HepG2 (cell line): Measurements from ENCODE around the gene FAM228B. TPM values are rescaled to one million over a fixed set of nuclear protein-coding genes. Genes with fewer than 3 reads are reported as not detected.

Source experiments
- XRCC5 ChIP-seq: fragments of 200-400 bp; formaldehyde crosslinking; optimal IDR thresholded peaks from 2 replicates; pipeline ENCODE3; 2017; ENCODE audit warnings: mild to moderate bottlenecking, low read length
- ZBTB8A ChIP-seq: sonication (generic); formaldehyde crosslinking; IDR thresholded peaks from 2 replicates; pipeline ENCODE4 v1.4.0; 2020; ENCODE audit warnings: mild to moderate bottlenecking, low read depth, missing genetic modification reagents, borderline replicate concordance
- ZNF274 ChIP-seq: sonication (generic); formaldehyde crosslinking; IDR thresholded peaks from 2 replicates; pipeline ENCODE4 v1.5.1; 2020; ENCODE audit warnings: mild to moderate bottlenecking, missing genetic modification reagents
- ZNF615 ChIP-seq: sonication (generic); formaldehyde crosslinking; IDR thresholded peaks from 2 replicates; pipeline ENCODE4 v1.5.0; 2020; ENCODE audit warnings: mild to moderate bottlenecking, missing genetic modification reagents, borderline replicate concordance
- ZNF629 ChIP-seq: sonication (generic); formaldehyde crosslinking; conservative IDR thresholded peaks from 2 replicates; pipeline ENCODE4 v1.5.0; 2020; ENCODE audit warnings: missing genetic modification reagents
- ZNF772 ChIP-seq: sonication (generic); formaldehyde crosslinking; IDR thresholded peaks from 2 replicates; pipeline ENCODE4 v1.5.0; 2020; ENCODE audit warnings: mild to moderate bottlenecking, missing genetic modification reagents
- polyA plus RNA-seq, 8 experiments: library from polyadenylated mRNA; depleted of rRNA in 3 of 8; stranded (reverse) in 7 of 8; unstranded in 1 of 8; fragments of >200 nt; fragmentation: Illumina TruSeq in 4 of 8; extraction: Trizol in 4 of 8; gene quantifications; 2 replicates each; pipeline versions ENCODE4 v1.2.1 to v1.2.3, GENCODE V29; 2011 to 2016; ENCODE audit warnings: low read depth in 4 of 8, missing spikeins in 1 of 8, mixed read lengths in 1 of 8; ENCODE audit not compliant: insufficient read depth in 1 of 8
- total RNA-seq, 5 experiments: library from RNA; depleted of rRNA; stranded (reverse); fragments of >200 nt; fragmentation: Illumina TruSeq; extraction: Trizol; gene quantifications; 2 replicates each; pipeline ENCODE4 v1.2.3, GENCODE V29; 2016; ENCODE audit warnings: low read depth in 1 of 5
- TF ChIP-seq, protein P1 (sequence below): sonication (generic); formaldehyde crosslinking; IDR thresholded peaks from one replicate; pipeline ENCODE4 v1.5.1; 2020; ENCODE audit warnings: mild to moderate bottlenecking, missing genetic modification reagents; ENCODE audit errors: not compliant biosample characterization
- TF ChIP-seq, protein P2 (sequence below): sonication (generic); formaldehyde crosslinking; IDR thresholded peaks from 2 replicates; pipeline ENCODE4 v1.4.0; 2020; ENCODE audit warnings: missing genetic modification reagents
- TF ChIP-seq, protein P3 (sequence below): sonication (generic); formaldehyde crosslinking; IDR thresholded peaks from 2 replicates; pipeline ENCODE4 v1.8.0; 2022; ENCODE audit warnings: mild to moderate bottlenecking, missing genetic modification reagents, borderline replicate concordance
- TF ChIP-seq, protein P4 (sequence below): sonication (generic); formaldehyde crosslinking; IDR thresholded peaks from 2 replicates; pipeline ENCODE4 v1.8.1; 2022; ENCODE audit warnings: low read depth, mild to moderate bottlenecking, missing genetic modification reagents

Gene FAM228B
- total and polyA plus RNA-seq, 2 of the 13 experiments (the other 11 are each of a cell fraction or from before 2014, with no cell fraction given) = 0.79 to 1.1 TPM

GRCh38 chr2:24075915-24076848 is 47.1 kb upstream of the FAM228B start, which contains the start of gene SF3B6 (continued):
- TF ChIP-seq, protein P1, sequence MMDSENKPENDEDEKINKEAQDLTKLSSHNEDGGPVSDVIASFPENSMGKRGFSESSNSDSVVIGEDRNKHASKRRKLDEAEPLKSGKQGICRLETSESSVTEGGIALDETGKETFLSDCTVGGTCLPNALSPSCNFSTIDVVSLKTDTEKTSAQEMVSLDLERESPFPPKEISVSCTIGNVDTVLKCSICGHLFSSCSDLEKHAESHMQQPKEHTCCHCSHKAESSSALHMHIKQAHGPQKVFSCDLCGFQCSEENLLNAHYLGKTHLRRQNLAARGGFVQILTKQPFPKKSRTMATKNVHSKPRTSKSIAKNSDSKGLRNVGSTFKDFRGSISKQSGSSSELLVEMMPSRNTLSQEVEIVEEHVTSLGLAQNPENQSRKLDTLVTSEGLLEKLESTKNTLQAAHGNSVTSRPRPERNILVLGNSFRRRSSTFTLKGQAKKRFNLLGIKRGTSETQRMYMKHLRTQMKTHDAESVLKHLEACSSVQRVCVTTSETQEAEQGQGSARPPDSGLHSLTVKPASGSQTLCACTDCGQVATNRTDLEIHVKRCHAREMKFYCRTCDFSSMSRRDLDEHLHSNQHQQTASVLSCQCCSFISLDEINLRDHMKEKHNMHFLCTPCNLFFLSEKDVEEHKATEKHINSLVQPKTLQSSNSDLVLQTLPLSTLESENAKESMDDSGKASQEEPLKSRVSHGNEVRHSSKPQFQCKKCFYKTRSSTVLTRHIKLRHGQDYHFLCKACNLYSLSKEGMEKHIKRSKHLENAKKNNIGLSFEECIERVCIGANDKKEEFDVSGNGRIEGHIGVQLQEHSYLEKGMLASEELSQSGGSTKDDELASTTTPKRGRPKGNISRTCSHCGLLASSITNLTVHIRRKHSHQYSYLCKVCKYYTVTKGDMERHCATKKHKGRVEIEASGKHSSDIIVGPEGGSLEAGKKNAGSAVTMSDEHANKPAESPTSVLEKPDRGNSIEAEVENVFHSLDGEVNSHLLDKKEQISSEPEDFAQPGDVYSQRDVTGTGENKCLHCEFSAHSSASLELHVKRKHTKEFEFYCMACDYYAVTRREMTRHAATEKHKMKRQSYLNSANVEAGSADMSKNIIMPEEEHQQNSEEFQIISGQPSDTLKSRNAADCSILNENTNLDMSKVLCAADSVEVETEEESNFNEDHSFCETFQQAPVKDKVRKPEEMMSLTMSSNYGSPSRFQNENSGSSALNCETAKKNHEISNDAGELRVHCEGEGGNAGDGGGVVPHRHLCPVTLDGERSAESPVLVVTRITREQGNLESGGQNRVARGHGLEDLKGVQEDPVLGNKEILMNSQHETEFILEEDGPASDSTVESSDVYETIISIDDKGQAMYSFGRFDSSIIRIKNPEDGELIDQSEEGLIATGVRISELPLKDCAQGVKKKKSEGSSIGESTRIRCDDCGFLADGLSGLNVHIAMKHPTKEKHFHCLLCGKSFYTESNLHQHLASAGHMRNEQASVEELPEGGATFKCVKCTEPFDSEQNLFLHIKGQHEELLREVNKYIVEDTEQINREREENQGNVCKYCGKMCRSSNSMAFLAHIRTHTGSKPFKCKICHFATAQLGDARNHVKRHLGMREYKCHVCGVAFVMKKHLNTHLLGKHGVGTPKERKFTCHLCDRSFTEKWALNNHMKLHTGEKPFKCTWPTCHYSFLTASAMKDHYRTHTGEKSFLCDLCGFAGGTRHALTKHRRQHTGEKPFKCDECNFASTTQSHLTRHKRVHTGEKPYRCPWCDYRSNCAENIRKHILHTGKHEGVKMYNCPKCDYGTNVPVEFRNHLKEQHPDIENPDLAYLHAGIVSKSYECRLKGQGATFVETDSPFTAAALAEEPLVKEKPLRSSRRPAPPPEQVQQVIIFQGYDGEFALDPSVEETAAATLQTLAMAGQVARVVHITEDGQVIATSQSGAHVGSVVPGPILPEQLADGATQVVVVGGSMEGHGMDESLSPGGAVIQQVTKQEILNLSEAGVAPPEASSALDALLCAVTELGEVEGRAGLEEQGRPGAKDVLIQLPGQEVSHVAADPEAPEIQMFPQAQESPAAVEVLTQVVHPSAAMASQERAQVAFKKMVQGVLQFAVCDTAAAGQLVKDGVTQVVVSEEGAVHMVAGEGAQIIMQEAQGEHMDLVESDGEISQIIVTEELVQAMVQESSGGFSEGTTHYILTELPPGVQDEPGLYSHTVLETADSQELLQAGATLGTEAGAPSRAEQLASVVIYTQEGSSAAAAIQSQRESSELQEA (CRISPR knock-in tag) = peak; percentile 68
- TF ChIP-seq XRCC5 (peak; percentile 99), ZNF615 (CRISPR knock-in tag) (peak; percentile 96), ZNF772 (CRISPR knock-in tag) (peak; percentile 95), ZNF274 (CRISPR knock-in tag) (peak; percentile 95), ZNF629 (CRISPR knock-in tag) (peak; percentile 50; the same call in 1 of the 2 replicates), ZBTB8A (no peak)
- TF ChIP-seq, protein P2, sequence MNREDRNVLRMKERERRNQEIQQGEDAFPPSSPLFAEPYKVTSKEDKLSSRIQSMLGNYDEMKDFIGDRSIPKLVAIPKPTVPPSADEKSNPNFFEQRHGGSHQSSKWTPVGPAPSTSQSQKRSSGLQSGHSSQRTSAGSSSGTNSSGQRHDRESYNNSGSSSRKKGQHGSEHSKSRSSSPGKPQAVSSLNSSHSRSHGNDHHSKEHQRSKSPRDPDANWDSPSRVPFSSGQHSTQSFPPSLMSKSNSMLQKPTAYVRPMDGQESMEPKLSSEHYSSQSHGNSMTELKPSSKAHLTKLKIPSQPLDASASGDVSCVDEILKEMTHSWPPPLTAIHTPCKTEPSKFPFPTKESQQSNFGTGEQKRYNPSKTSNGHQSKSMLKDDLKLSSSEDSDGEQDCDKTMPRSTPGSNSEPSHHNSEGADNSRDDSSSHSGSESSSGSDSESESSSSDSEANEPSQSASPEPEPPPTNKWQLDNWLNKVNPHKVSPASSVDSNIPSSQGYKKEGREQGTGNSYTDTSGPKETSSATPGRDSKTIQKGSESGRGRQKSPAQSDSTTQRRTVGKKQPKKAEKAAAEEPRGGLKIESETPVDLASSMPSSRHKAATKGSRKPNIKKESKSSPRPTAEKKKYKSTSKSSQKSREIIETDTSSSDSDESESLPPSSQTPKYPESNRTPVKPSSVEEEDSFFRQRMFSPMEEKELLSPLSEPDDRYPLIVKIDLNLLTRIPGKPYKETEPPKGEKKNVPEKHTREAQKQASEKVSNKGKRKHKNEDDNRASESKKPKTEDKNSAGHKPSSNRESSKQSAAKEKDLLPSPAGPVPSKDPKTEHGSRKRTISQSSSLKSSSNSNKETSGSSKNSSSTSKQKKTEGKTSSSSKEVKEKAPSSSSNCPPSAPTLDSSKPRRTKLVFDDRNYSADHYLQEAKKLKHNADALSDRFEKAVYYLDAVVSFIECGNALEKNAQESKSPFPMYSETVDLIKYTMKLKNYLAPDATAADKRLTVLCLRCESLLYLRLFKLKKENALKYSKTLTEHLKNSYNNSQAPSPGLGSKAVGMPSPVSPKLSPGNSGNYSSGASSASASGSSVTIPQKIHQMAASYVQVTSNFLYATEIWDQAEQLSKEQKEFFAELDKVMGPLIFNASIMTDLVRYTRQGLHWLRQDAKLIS (CRISPR knock-in tag) = 0 out of 2 replicates have a peak, but pooled peaks have one; percentile 67
- TF ChIP-seq, protein P3, sequence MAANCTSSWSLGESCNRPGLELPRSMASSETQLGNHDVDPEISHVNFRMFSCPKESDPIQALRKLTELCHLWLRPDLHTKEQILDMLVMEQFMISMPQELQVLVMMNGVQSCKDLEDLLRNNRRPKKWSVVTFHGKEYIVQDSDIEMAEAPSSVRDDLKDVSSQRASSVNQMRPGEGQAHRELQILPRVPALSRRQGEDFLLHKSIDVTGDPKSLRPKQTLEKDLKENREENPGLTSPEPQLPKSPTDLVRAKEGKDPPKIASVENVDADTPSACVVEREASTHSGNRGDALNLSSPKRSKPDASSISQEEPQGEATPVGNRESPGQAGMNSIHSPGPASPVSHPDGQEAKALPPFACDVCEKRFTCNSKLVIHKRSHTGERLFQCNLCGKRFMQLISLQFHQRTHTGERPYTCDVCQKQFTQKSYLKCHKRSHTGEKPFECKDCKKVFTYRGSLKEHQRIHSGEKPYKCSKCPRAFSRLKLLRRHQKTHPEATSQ = peak; percentile 86; the same call in 1 of the 2 replicates
- TF ChIP-seq, protein P4, sequence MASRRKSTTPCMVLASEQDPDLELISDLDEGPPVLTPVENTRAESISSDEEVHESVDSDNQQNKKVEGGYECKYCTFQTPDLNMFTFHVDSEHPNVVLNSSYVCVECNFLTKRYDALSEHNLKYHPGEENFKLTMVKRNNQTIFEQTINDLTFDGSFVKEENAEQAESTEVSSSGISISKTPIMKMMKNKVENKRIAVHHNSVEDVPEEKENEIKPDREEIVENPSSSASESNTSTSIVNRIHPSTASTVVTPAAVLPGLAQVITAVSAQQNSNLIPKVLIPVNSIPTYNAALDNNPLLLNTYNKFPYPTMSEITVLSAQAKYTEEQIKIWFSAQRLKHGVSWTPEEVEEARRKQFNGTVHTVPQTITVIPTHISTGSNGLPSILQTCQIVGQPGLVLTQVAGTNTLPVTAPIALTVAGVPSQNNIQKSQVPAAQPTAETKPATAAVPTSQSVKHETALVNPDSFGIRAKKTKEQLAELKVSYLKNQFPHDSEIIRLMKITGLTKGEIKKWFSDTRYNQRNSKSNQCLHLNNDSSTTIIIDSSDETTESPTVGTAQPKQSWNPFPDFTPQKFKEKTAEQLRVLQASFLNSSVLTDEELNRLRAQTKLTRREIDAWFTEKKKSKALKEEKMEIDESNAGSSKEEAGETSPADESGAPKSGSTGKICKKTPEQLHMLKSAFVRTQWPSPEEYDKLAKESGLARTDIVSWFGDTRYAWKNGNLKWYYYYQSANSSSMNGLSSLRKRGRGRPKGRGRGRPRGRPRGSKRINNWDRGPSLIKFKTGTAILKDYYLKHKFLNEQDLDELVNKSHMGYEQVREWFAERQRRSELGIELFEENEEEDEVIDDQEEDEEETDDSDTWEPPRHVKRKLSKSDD (CRISPR knock-in tag) = peak; percentile 97
